GM12864 (cell line): Measurements from ENCODE around the gene SLC2A2.

Source experiments
- DNase-seq: peaks from one replicate; pipeline ENCODE4 v3.0.0-alpha.2; 2011; ENCODE audit warnings: low read depth
- H3K4me3 ChIP-seq: 2 replicates; pipeline ENCODE4 v1.5.1; 2011; ENCODE audit warnings: mild to moderate bottlenecking, low read depth, low read length, control low read depth
- CTCF ChIP-seq: IDR thresholded peaks from 2 replicates; pipeline ENCODE4 v1.5.1; 2011; ENCODE audit warnings: low read depth, mild to moderate bottlenecking, moderate library complexity, low read length, control low read depth, inconsistent platforms; ENCODE audit errors: missing control alignments

The SLC2A2 gene

GRCh38 chr3:170947018-170947769, 79.3 kb downstream of the SLC2A2 start:
- no peak for DNase-seq
- no peak overlapping the region for H3K4me3 ChIP-seq
- TF ChIP-seq CTCF, result no peak
